ENCODE measurements around the gene CFDP1.

GRCh38 chr16:75264457-75264998 is 168.8 kb downstream of the CFDP1 start:
- TF ChIP-seq CTCF (IDR thresholded peaks at IDR 0.05; ENCODE audit: poor library complexity), result no peak
- no peak for TF ChIP-seq EZH2 (IDR thresholded peaks at IDR 0.05; ENCODE audit: borderline replicate concordance)
- TF ChIP-seq EZH2phosphoT487 (IDR thresholded peaks at IDR 0.05; ENCODE audit: low read depth, severe bottlenecking, unreplicated experiment), result no peak

Data from hepatocyte (in vitro differentiated cells).